Kidney epithelial cell (primary cell): Measurements from ENCODE around the gene TNP1. TPM values are rescaled to one million over a fixed set of nuclear protein-coding genes. Genes with fewer than 3 reads are reported as not detected.

ENCODE experiments used
- DNase-seq: peaks from one replicate; pipeline ENCODE4 v3.0.0-alpha.2; 2010; ENCODE audit warnings: low read depth
- H3K27me3 ChIP-seq: 2 replicates; pipeline ENCODE4 v1.6.0; 2011; ENCODE audit warnings: low read length; ENCODE audit not compliant: control insufficient read depth, insufficient read depth
- H3K36me3 ChIP-seq: 2 replicates; pipeline ENCODE4 v1.5.1; 2011; ENCODE audit warnings: low read length; ENCODE audit not compliant: control insufficient read depth, insufficient read depth
- H3K4me3 ChIP-seq: 2 replicates; pipeline ENCODE4 v1.5.1; 2011; ENCODE audit warnings: low read depth, mild to moderate bottlenecking, control low read depth, low read length
- total RNA-seq: library from RNA; depleted of rRNA; stranded (reverse); fragments of >200 nt; gene quantifications from 2 replicates; pipeline ENCODE4 v1.2.3, GENCODE V29; 2015
- TF ChIP-seq, protein P1 (sequence below): IDR thresholded peaks from 2 replicates; pipeline ENCODE4 v1.5.1; 2011; ENCODE audit warnings: mild to moderate bottlenecking, moderate library complexity, low read length, control low read depth, inconsistent platforms; ENCODE audit not compliant: insufficient read depth, poor library complexity, severe bottlenecking

Gene TNP1
- total RNA-seq, 1 donor from 2014 or later: not detected

DNA sequence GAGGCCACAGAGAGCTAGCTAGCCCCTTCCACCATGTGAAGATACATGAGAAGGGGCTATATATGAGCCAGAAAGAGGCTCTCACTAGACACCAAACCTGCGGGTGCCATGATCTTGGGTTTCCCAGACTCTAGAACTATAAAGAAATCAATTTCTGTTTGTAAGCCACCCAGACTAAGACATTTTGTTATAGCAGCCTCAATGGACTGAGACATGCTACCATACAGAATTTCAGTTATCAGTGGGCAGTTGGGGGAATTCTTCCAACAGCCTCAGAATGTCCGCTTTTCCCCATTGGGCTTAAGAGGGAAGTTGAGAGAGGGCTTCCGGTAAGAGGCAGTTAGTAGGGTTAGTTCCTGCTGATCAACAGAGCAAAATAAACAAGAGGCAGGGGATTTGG lies 39.2 kb downstream of the TNP1 start:
- TF ChIP-seq, protein P1, sequence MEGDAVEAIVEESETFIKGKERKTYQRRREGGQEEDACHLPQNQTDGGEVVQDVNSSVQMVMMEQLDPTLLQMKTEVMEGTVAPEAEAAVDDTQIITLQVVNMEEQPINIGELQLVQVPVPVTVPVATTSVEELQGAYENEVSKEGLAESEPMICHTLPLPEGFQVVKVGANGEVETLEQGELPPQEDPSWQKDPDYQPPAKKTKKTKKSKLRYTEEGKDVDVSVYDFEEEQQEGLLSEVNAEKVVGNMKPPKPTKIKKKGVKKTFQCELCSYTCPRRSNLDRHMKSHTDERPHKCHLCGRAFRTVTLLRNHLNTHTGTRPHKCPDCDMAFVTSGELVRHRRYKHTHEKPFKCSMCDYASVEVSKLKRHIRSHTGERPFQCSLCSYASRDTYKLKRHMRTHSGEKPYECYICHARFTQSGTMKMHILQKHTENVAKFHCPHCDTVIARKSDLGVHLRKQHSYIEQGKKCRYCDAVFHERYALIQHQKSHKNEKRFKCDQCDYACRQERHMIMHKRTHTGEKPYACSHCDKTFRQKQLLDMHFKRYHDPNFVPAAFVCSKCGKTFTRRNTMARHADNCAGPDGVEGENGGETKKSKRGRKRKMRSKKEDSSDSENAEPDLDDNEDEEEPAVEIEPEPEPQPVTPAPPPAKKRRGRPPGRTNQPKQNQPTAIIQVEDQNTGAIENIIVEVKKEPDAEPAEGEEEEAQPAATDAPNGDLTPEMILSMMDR: no peak
- no peaks in the 10 kb centered on the region for H3K36me3 ChIP-seq
- H3K4me3 ChIP-seq: no peak overlapping the region
- no peak for DNase-seq
- H3K27me3 ChIP-seq: no peaks in the 10 kb centered on the region

DNA sequence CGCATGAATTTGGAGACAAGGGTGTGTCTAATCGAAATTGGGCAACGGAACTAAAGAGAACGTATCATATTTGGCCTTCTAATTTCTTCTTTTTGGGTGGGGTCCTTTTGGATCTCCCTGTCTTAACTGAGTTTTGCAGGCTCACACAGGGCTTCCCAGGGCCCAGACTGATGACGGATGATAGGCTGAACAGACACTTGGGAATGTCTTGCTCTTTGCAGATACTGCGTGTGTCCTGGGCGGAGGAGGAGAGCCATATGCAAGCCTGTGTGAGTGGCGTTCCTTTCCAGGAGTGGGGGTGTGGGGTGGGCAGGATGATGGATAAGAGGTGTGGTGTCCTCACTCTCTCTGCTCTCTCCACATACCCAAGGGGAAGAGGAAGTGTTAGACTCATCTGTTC lies 40.1 kb downstream of the TNP1 start:
- Histone ChIP-seq H3K4me3 (no peak overlapping the region), H3K27me3 (no peaks in the 10 kb centered on the region), H3K36me3 (no peaks in the 10 kb centered on the region)
- TF ChIP-seq, protein P1: no peak
- no peak for DNase-seq

DNA sequence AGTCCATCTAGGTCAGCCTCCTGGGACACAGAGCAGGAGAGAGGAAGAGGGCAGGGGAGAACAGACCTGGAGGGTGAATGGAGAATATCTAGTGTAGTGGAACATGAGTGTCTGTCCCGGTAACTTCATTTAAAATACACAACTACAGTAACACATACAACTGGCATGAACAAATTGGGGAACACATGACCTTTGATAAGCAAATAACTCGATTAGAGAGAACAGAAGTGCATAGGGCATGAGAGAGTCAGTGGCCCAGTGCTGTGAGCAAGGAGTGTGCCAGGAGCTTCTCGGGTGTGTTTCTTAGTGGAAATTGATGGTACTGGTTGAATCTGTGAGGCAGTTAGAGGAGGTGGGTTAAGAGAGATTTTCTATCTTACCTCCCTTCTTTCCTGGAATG lies 40.8 kb downstream of the TNP1 start:
- no peak for DNase-seq
- Histone ChIP-seq H3K36me3 (no peaks in the 10 kb centered on the region), H3K4me3 (no peak overlapping the region), H3K27me3 (no peaks in the 10 kb centered on the region)
- TF ChIP-seq, protein P1: no peak

DNA sequence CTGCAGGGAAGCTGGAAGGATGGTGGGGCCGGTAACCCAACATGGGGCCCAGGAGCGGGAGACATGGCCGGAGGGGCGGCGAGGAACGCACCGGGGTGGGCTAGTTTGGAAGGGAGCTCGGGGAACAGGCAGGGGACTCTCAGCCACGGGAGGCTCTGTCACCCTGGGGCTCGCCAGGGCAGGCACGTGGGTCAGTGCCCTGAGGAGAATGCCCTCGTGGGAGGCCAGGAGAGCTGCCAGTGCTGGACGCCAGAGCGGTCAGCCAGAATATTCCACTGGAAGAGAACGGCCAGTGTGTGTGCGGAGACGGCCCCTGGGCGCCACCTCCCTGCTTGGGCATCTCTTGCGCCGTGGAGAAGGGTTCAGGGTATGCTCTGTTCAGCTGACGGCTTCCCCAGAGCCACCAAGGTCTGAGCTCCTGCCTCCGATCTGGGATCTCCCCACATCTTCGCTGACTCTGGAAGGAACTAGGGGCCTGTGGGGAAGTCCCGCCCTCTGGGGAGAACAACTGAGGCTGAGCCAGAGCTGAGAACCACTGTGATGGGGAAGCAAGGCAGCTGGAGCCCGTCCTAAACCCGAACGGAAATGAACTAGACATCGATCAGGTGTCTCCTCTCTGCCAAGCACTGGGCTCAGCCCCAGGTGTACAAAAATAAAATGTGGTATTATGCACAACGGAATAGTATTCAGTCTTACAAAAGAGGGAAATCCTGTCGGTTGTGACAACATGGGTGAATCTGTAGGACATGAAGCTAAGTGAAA lies 49.3 kb downstream of the TNP1 start:
- Histone ChIP-seq H3K4me3 (no peak overlapping the region), H3K27me3 (no peaks in the 10 kb centered on the region), H3K36me3 (no peaks in the 10 kb centered on the region)
- TF ChIP-seq, protein P1: no peak
- no peak for DNase-seq

Other genes starting within 250 kb of the TNP1 start
- 298 and 307 TPM in 2 replicates for gene IGFBP2, start 226.6 kb downstream of the TNP1 start, total RNA-seq
- 51.7 and 72.3 TPM in 2 replicates for gene IGFBP5, start 164.5 kb downstream of the TNP1 start, total RNA-seq